Common myeloid progenitor, CD34-positive (primary cell): ENCODE results near the gene MAPK6.
"Not testable (repeated sequence)": the region's sequence is repeated elsewhere in the genome, so short reads cannot be mapped to it uniquely, and the experiment has no call there.

Experiments
- CTCF ChIA-PET: fragments of 350-600 bp; sonication (Branson Sonifier 250); formaldehyde crosslinking; loops from one replicate; lab custom pipeline; 2021; ENCODE audit warnings: antibody characterized with exemption; lab: Charles Lee
- POLR2A ChIA-PET: fragments of 350-600 bp; sonication (Branson Sonifier 250); formaldehyde crosslinking; loops from one replicate; lab custom pipeline; 2021; ENCODE audit warnings: antibody characterized with exemption; lab: Charles Lee
- DNase-seq, 3 donors: peaks; one replicate each; pipeline versions ENCODE4 v3.0.0 to v3.0.0-alpha.2; 2013
- H3K27ac ChIP-seq, 2 experiments: 1 replicate in 1 of 2; 2 replicates in 1 of 2; pipeline ENCODE4 v1.7.0; 2013; ENCODE audit warnings: inconsistent platforms in 2 of 2, low read length in 2 of 2, mild to moderate bottlenecking in 2 of 2, low read depth in 1 of 2, moderate library complexity in 1 of 2; ENCODE audit not compliant: severe bottlenecking in 2 of 2, insufficient read depth in 1 of 2, poor library complexity in 1 of 2
- H3K27me3 ChIP-seq, 5 experiments: replicated peaks in 2 of 5; 1 replicate in 3 of 5; 2 replicates in 2 of 5; pipeline versions ENCODE4 v1.6.1 to v1.7.0; 2013; ENCODE audit warnings: low read length in 4 of 5, mild to moderate bottlenecking in 2 of 5, moderate library complexity in 2 of 5, inconsistent platforms in 1 of 5; ENCODE audit not compliant: insufficient read depth in 5 of 5, control insufficient read depth in 4 of 5
- H3K36me3 ChIP-seq, 4 experiments: 1 replicate in 2 of 4; 2 replicates in 2 of 4; pipeline versions ENCODE4 v1.6.1 to v1.7.0; 2013; ENCODE audit warnings: low read length in 3 of 4, control low read depth in 1 of 4, mild to moderate bottlenecking in 1 of 4; ENCODE audit not compliant: control insufficient read depth in 4 of 4, insufficient read depth in 4 of 4
- H3K4me1 ChIP-seq, 4 experiments: 1 replicate in 3 of 4; 2 replicates in 1 of 4; pipeline versions ENCODE4 v1.6.1 to v1.7.1; 2013; ENCODE audit warnings: low read length in 3 of 4, mild to moderate bottlenecking in 3 of 4, control low read depth in 1 of 4, inconsistent platforms in 1 of 4, moderate library complexity in 1 of 4; ENCODE audit not compliant: control insufficient read depth in 4 of 4, insufficient read depth in 4 of 4; ENCODE audit errors: control extremely low read depth in 1 of 4
- H3K4me3 ChIP-seq, 7 experiments: 1 replicate in 4 of 7; 2 replicates in 3 of 7; pipeline versions ENCODE4 v1.5.1 to v1.7.0; 2013; ENCODE audit warnings: mild to moderate bottlenecking in 7 of 7, low read length in 6 of 7, moderate library complexity in 6 of 7, inconsistent platforms in 2 of 7, low read depth in 2 of 7, control low read depth in 1 of 7; ENCODE audit not compliant: insufficient read depth in 4 of 7, control insufficient read depth in 1 of 7; ENCODE audit errors: extremely low read depth in 1 of 7
- H3K9me3 ChIP-seq, 5 experiments: 1 replicate in 4 of 5; 2 replicates in 1 of 5; pipeline versions ENCODE4 v1.6.1 to v1.7.1; 2013; ENCODE audit warnings: low read length in 4 of 5, mild to moderate bottlenecking in 2 of 5, inconsistent platforms in 1 of 5, low read depth in 1 of 5, moderate library complexity in 1 of 5; ENCODE audit not compliant: control insufficient read depth in 4 of 5, insufficient read depth in 2 of 5; ENCODE audit errors: control extremely low read depth in 1 of 5
- WGBS: methylation state at CpG from one replicate; pipeline ENCODE4 v1.1.5; 2013; ENCODE audit not compliant: insufficient coverage; 5-methylcytosine and 5-hydroxymethylcytosine counted together

The MAPK6 gene

DNA sequence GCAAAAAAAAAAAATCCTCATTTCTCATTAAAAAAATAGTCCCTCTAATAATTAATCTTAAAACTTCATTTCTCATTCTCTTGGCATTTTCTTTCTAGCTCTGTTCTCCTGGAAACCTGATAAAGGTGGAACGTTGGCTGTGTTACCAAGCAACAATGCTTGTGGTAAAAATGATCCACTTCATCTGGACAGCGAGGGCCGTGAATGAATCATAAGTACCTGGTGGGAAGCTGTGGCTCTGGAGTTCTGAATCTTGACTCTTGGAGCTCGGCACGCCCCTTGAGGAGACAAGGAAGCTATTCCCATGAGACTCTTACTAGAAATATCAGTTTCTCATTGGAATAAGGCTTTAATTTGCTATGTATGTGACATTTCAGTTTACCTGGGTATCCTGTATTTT is 61.0 kb downstream of the MAPK6 start:
- WGBS, result 100% methylated on average over 4 of the region's 5 CpGs
- DNase-seq, result no peak
- no peak overlapping the region for H3K4me3 ChIP-seq
- no peak overlapping the region for H3K27ac ChIP-seq
- H3K27me3 ChIP-seq, result no peaks in the 10 kb centered on the region
- POLR2A ChIA-PET, result no interaction called here
- H3K9me3 ChIP-seq, result no peaks in the 10 kb centered on the region
- no peaks in the 10 kb centered on the region for H3K36me3 ChIP-seq
- CTCF ChIA-PET, result interaction anchor here (1.2 to 7.9 kb wide), 8 partner anchors 11 to 99 kb away, joined by 4 to 62 read pairs (median 6); no protein-coding TSS in a partner anchor
- peaks cover 6 to 53% (median 40%) of the 10 kb centered on the region in 4 experiments for H3K4me1 ChIP-seq

- Histone ChIP-seq H3K9me3 (no peaks in the 10 kb centered on the region), H3K27ac (no peak overlapping the region), H3K4me3 (no peak overlapping the region), H3K36me3 (no peaks in the 10 kb centered on the region), H3K27me3 (no peaks in the 10 kb centered on the region), H3K4me1 (peaks cover 6 to 60% (median 43%) of the 10 kb centered on the region in 4 experiments)
- DNase-seq, result no peak
- ChIA-PET CTCF (interaction anchor here (0.9 to 7.9 kb wide), 7 partner anchors 12 to 94 kb away, joined by 3 to 62 read pairs (median 5); partner anchors contain the start of gene BCL2L10), POLR2A (no interaction called here)
- 96% methylated on average over 7 of the region's 9 CpGs for WGBS
Observed at GRCh38 chr15:52080706-52081392, 61.8 kb downstream of the MAPK6 start.

DNA sequence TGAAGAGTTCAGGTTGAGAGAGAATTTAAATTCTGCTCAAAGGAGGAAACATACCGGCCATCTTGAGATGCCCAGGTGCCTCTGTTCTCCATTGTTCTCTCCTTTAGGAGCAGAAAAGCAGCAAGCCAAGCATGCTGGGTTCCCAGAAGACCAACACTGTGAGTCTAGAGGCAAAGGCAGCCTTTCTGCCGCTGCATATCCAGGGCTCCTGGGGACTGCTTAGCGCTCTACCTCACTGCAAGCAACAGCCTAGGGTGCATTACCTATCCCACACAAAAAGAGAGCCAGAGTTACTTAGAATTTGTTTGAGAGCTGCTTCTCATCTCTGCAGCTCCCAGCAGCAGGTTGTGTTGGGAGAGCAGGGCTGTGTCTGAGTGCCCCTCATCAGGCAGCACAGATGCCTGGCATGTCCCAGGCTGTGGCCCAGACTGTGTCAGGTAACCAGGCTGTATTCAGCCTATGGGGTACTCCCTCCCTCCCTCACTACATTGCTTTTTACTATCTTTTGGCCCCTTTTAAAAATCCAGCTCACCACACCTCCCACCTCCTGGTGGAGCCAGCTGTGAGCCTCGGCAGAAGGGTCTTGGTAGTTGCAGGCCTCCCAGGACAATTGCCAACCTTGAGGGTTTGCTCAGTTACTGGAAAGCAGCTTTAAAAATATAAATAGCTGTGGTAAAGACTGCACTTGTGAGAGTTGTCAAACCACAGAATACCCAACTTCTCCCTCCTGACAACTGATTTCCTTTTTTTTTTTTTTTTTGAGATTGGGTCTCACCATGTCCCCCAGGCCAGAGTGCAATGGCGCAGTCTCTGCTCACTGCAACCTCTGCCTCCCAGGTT is 63.4 kb downstream of the MAPK6 start:
- H3K9me3 ChIP-seq, result peaks cover 0 to 11% (median 8%) of the 10 kb centered on the region in 5 experiments
- ChIA-PET POLR2A (interaction anchor here (0.6 to 0.7 kb wide), 3 partner anchors 10 to 576 kb away, joined by 3 to 5 read pairs (median 4); no protein-coding TSS in a partner anchor), CTCF (interaction anchor here (0.6 to 7.9 kb wide), 13 partner anchors 9 to 116 kb away, joined by 3 to 62 read pairs (median 4); no protein-coding TSS in a partner anchor)
- H3K27ac ChIP-seq, result no peak overlapping the region
- H3K36me3 ChIP-seq, result no peaks in the 10 kb centered on the region
- H3K4me3 ChIP-seq, result peak overlapping the region in 3 of 7 experiments; percentile 2 to 12 (median 11)
- peak; percentile 65 to 93 (median 93) for DNase-seq
- H3K4me1 ChIP-seq, result peaks cover 6 to 53% (median 43%) of the 10 kb centered on the region in 4 experiments
- 63% methylated on average over 4 of the region's 5 CpGs for WGBS
- H3K27me3 ChIP-seq, result no peaks in the 10 kb centered on the region

DNA sequence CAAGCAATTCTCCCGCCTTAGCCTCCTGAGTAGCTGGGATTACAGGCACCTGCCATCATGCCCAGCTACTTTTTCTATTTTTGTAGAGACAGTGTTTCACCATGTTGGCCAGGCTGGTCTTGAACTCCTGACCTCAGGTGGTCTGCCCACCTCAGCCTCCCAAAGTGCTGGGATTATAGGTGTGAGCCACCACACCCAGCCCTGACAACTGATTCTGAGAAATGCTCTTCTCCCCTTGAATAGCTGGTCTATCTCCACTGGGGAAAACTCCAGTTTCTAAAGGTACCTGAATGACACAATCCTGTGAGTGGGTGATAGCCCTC is 64.0 kb downstream of the MAPK6 start:
- H3K27ac ChIP-seq, DNase-seq, H3K36me3 ChIP-seq, H3K4me3 ChIP-seq, H3K27me3 ChIP-seq: not testable (repeated sequence)
- ChIA-PET CTCF (interaction anchor here (0.6 to 7.9 kb wide), 14 partner anchors 8 to 102 kb away, joined by 3 to 62 read pairs (median 4); no protein-coding TSS in a partner anchor), POLR2A (interaction anchor here (0.7 kb wide), 1 partner anchor 12 kb away, joined by 5 read pairs; no protein-coding TSS in a partner anchor)
- peaks cover 0 to 11% (median 8%) of the 10 kb centered on the region in 5 experiments for H3K9me3 ChIP-seq
- peaks cover 6 to 53% (median 43%) of the 10 kb centered on the region in 4 experiments for H3K4me1 ChIP-seq
- 57% methylated on average over 1 of the region's 1 CpG for WGBS

DNA sequence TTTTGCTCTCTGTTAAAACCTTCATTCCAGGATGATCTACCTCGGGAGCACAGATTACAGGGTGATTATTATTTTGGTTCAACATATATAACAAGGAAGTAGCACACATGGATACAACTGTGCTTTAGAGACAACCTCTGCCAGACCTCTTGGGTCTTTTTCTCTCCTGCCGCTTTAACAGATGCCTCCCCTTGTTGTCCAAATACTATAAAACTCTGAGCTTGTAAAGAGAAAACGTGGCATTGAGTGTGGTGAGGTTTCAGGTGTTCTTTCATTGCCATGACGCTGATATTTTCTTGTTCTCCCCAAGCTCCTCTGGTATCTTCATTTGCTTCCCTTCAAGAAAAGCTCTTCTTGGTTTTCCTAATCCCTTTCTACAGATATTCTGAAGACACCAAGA is 64.6 kb downstream of the MAPK6 start:
- Histone ChIP-seq H3K9me3 (peaks cover 0 to 16% (median 8%) of the 10 kb centered on the region in 5 experiments), H3K27ac (no peak overlapping the region), H3K36me3 (no peaks in the 10 kb centered on the region), H3K27me3 (no peaks in the 10 kb centered on the region), H3K4me3 (no peak overlapping the region), H3K4me1 (peaks cover 6 to 51% (median 42%) of the 10 kb centered on the region in 4 experiments)
- ChIA-PET CTCF (interaction anchor here (0.6 to 7.9 kb wide), 12 partner anchors 8 to 103 kb away, joined by 3 to 62 read pairs (median 4); no protein-coding TSS in a partner anchor), POLR2A (no interaction called here)
- 100% methylated on average over 1 of the region's 4 CpGs for WGBS
- no peak for DNase-seq

DNA sequence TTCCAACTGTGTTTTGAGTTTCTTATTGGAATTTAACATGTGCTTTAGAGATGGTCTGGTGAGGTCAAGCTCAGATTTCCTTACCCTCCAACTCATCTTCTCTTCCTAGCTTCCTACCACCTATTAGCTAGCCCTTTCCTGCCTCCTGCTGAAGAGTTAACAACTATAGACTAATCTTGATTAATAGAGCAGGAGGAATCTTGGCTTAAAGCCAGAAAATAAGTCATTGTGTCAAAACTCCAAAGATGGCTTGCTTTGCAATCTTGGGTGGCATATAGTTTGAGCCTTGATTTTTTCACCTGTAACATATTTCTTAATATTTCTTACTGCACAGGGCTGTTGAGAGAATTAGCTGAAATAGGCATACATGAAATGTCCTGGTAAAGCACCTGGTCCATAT is 66.3 kb downstream of the MAPK6 start:
- ChIA-PET CTCF (interaction anchor here (0.9 to 1.1 kb wide), 3 partner anchors 8 to 48 kb away, joined by 3 read pairs; no protein-coding TSS in a partner anchor), POLR2A (no interaction called here)
- Histone ChIP-seq H3K27me3 (no peaks in the 10 kb centered on the region), H3K4me1 (peaks cover 6 to 38% (median 30%) of the 10 kb centered on the region in 4 experiments), H3K4me3 (no peak overlapping the region), H3K27ac (no peak overlapping the region), H3K36me3 (no peaks in the 10 kb centered on the region), H3K9me3 (peaks cover 3 to 23% (median 10%) of the 10 kb centered on the region in 5 experiments)
- no peak for DNase-seq
